ENCODE data around the gene DLEC1. TPM values are rescaled to one million over a fixed set of nuclear protein-coding genes. Genes with fewer than 3 reads are reported as not detected.

The DLEC1 gene
- total and polyA plus RNA-seq, 9 of the 15 experiments (the other 6 are each of a cell fraction or from before 2014, with no cell fraction given), result 0.07 to 0.08 TPM; not detected in 7

DNA sequence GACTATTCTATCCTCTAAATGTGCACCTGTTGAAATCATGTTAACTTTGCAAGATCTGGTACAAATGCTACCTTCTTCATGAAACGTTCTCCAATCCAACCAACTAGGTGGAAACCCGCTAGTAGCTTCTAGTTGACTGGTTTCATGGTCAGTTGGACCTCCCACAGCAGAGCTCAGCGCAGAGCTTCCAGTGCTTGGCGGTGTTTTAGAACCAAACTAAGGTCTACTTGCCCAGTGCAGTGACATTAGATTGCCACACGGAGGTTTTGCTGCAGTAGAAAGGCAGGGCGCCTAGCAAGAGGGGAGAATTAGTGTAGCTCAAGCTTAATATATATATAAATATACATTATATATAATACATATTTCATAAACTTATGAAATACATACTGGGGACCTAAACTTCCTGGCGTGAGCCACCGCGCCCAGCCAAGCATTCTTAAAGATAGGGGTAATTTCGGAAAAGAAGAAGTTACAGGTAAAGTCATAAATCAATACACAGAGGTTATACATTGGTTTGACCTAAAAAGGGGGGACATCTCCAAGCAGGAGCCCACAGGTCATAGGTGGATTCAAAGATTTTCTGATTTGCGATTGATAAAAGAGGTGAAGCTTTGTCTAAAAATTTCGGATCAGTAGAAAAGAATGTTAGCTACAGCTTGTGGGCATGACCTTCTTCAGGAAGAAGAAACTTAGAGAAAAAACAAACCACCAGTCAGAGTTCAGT, 124.3 kb downstream of the DLEC1 start (continued):
- TF ChIP-seq, protein P1, sequence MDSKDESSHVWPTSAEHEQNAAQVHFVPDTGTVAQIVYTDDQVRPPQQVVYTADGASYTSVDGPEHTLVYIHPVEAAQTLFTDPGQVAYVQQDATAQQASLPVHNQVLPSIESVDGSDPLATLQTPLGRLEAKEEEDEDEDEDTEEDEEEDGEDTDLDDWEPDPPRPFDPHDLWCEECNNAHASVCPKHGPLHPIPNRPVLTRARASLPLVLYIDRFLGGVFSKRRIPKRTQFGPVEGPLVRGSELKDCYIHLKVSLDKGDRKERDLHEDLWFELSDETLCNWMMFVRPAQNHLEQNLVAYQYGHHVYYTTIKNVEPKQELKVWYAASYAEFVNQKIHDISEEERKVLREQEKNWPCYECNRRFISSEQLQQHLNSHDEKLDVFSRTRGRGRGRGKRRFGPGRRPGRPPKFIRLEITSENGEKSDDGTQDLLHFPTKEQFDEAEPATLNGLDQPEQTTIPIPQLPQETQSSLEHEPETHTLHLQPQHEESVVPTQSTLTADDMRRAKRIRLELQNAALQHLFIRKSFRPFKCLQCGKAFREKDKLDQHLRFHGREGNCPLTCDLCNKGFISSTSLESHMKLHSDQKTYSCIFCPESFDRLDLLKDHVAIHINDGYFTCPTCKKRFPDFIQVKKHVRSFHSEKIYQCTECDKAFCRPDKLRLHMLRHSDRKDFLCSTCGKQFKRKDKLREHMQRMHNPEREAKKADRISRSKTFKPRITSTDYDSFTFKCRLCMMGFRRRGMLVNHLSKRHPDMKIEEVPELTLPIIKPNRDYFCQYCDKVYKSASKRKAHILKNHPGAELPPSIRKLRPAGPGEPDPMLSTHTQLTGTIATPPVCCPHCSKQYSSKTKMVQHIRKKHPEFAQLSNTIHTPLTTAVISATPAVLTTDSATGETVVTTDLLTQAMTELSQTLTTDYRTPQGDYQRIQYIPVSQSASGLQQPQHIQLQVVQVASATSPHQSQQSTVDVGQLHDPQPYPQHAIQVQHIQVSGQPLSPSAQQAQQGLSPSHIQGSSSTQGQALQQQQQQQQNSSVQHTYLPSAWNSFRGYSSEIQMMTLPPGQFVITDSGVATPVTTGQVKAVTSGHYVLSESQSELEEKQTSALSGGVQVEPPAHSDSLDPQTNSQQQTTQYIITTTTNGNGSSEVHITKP (IDR thresholded peaks at IDR 0.05; ENCODE audit: partially characterized antibody), result peak; percentile 92
- TF ChIP-seq THRB (CRISPR knock-in tag; conservative IDR thresholded peaks at IDR 0.05), result no peak
- TF ChIP-seq, protein P2, sequence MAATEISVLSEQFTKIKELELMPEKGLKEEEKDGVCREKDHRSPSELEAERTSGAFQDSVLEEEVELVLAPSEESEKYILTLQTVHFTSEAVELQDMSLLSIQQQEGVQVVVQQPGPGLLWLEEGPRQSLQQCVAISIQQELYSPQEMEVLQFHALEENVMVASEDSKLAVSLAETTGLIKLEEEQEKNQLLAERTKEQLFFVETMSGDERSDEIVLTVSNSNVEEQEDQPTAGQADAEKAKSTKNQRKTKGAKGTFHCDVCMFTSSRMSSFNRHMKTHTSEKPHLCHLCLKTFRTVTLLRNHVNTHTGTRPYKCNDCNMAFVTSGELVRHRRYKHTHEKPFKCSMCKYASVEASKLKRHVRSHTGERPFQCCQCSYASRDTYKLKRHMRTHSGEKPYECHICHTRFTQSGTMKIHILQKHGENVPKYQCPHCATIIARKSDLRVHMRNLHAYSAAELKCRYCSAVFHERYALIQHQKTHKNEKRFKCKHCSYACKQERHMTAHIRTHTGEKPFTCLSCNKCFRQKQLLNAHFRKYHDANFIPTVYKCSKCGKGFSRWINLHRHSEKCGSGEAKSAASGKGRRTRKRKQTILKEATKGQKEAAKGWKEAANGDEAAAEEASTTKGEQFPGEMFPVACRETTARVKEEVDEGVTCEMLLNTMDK (IDR thresholded peaks at IDR 0.05; ENCODE audit: borderline replicate concordance, insufficient read depth, low read depth, low read length, poor library complexity, severe bottlenecking), result no peak
- no peak for TF ChIP-seq RBM22 (IDR thresholded peaks at IDR 0.05; ENCODE audit: low read depth, low read length, poor library complexity, severe bottlenecking)
- peak; percentile 100 for TF ChIP-seq ZBTB33 (CRISPR knock-in tag; IDR thresholded peaks at IDR 0.05)
- no peak for TF ChIP-seq CBX2 (IDR thresholded peaks at IDR 0.05; ENCODE audit: insufficient read depth, low read length, poor library complexity, severe bottlenecking)
- TF ChIP-seq, protein P3, sequence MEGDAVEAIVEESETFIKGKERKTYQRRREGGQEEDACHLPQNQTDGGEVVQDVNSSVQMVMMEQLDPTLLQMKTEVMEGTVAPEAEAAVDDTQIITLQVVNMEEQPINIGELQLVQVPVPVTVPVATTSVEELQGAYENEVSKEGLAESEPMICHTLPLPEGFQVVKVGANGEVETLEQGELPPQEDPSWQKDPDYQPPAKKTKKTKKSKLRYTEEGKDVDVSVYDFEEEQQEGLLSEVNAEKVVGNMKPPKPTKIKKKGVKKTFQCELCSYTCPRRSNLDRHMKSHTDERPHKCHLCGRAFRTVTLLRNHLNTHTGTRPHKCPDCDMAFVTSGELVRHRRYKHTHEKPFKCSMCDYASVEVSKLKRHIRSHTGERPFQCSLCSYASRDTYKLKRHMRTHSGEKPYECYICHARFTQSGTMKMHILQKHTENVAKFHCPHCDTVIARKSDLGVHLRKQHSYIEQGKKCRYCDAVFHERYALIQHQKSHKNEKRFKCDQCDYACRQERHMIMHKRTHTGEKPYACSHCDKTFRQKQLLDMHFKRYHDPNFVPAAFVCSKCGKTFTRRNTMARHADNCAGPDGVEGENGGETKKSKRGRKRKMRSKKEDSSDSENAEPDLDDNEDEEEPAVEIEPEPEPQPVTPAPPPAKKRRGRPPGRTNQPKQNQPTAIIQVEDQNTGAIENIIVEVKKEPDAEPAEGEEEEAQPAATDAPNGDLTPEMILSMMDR (IDR thresholded peaks at IDR 0.05 in 2 of 3, conservative IDR thresholded peaks at IDR 0.05 in 1 of 3; ENCODE audit: insufficient read depth in 2 of 3, low read depth in 1 of 3, low read length in 3 of 3), result peak; percentile 33 to 46 (median 43); a peak in 5 of 6 replicates
- no peak for TF ChIP-seq RBM34 (IDR thresholded peaks at IDR 0.05; ENCODE audit: borderline replicate concordance, insufficient read depth, low read length)
- TF ChIP-seq ELF1 (tag; IDR thresholded peaks at IDR 0.05), result no peak
- no peak for TF ChIP-seq MCM5 (IDR thresholded peaks at IDR 0.05; ENCODE audit: low read depth)
- TF ChIP-seq SNAPC5 (CRISPR knock-in tag; IDR thresholded peaks at IDR 0.05), result no peak
- TF ChIP-seq MCM2 (IDR thresholded peaks at IDR 0.05; ENCODE audit: low read depth), result no peak
- TF ChIP-seq NR2F6 (CRISPR knock-in tag; IDR thresholded peaks at IDR 0.05), result no peak
- no peak for TF ChIP-seq ZNF184 (CRISPR knock-in tag; IDR thresholded peaks at IDR 0.05)
- TF ChIP-seq TAL1 (IDR thresholded peaks at IDR 0.05), result no peak
